GM21576 (cell line): ENCODE measurements around the gene PRKACA.

ENCODE experiments used
- ATAC-seq: cut with Tn5 transposase; IDR thresholded peaks from one replicate; pipeline ENCODE4 v1.9.1; 2021; ENCODE audit warnings: mild to moderate bottlenecking, moderate library complexity; ENCODE audit not compliant: unreplicated experiment

Gene PRKACA

DNA sequence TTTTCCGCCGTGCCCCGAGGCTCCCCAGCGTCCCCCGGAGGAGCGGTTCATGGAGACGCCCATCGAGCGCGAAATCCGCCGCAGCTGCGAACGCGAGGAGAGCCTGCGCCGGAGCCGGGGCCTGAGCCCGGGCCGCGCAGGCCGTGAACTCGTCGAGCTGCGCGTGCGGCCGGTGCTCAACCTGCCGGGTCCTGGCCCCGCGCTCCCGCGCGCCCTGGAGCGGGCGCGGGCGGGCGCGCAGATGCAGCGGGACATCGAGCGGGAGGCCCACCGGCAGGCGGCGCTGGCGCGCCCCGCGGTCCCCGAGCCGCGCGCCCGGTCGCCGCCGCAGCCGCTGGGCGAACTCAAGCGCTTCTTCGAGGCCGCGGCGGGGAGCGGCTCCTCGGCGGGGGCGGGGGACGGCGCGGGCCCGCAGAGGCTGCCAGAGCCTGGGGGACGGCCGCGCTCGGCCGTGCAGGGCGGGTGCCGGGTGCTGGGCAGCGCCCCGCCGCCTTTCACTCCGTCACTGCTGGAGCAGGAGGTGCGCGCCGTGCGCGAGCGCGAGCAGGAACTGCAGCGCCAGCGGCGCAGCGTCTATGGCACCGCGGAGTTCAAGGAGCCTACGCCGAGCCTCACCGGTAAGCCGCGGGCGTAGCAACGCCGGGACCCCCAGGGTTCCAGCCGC is 44.2 kb downstream of the PRKACA start:
- ATAC-seq = peak; percentile 45

DNA sequence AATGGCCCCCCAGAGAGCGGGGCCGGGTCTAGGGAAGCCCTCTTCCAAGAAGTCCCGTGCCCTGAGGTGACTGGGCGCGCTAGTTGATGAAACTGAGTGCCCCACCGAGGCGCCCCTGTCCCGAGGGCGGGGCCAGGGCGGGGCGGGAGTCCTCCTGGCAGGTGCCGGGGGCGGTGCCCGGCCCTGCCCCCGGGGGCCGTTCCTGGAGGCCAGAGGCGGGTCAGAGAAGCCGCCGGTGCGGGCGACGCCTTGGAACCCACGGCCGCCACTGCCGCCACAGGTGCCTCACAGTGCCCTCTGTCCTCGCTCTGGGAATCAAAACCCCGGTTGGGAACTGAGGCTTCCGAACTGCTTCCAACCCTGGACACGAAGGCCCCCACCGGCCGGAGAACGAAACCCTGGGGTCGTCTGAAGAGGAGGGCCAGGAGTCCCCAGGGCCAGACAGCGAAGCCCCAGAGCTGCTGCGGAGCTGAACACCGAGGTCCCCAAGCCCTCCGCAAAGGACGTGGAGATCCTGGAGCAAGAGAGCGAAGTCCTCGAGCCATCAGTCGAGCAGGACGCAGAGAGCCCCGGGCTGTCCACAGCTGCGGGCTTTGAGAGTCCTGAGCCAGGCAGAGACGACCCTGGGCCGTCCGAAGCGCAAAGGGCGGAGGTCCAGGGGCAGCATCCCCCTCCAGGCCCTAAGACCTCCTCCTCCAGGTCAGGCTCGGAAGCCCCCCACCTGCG is 44.9 kb downstream of the PRKACA start, which contains the start of gene MISP3:
TSS of gene MISP3 (plus strand) at position 252 of the 726 bp plus-strand sequence. CDS start 524 bp downstream, outside the sequence.
- peak; percentile 14 for ATAC-seq

DNA sequence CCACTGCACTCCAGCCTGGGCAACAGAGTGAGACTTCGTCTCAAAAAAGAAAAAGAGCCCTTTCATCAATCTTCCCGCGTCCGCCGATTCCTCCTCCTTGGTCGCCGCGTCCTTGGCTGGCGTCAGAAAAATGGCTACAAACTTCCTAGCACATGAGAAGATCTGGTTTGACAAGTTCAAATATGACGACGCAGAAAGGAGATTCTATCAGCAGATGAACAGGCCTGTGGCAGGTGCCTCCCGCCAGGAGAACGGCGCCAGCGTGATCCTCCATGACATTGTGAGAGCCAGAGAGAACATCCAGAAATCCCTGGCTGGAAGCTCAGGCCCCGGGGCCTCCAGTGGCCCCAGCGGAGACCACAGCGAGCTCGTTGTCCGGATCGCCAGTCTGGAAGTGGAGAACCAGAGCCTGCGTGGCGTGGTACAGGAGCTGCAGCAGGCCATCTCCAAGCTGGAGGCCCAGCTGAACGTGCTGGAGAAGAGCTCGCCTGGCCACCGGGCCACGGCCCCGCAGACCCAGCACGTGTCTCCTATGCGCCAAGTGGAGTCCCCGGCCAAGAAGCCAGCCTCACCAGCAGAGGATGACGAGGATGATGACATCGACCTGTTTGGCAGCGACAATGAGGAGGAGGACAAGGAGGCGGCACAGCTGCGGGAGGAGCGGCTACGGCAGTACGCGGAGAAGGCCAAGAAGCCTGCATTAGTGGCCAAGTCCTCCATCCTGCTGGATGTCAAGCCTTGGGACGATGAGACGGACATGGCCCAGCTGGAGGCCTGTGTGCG is 47.1 kb downstream of the PRKACA start:
- ATAC-seq = no peak

DNA sequence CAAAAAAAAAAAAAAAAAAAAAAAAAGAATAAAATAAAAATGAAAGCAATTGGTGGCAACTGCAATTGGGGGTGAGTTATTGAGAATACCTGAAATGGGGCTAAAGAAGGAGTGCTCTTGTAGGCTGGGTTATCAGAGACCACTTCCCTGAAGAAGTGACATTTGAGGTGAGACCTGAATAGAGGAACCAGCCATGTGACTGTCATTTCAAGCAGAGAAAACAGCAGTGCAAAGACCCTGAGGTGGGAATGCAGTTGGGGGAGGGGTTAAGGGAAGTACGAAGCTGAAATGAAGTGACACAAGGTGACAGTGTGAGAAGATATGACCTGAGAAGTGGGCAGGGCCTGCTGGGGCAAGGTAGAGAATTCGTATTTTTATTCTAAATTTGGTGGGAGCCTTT is 51.4 kb downstream of the PRKACA start:
- ATAC-seq = no peak

DNA sequence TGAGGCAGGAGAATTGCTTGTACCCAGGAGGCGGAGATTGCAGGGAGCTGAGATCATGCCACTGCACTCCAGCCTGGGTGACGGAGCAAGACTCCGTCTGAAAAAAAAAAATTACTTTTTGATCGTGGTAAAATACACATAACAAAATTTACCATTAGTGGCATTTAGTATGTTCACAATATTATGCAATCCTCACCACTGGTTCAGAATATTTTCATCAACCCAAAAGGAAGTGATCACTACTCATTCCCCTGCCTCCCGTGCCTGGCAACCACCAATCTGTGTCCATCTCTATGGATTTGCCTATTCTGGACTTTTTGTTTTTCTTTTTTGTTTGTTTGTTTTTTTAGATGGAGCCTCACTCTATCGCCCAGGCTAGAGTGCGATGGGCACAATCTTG is 54.5 kb downstream of the PRKACA start:
- no peak for ATAC-seq

DNA sequence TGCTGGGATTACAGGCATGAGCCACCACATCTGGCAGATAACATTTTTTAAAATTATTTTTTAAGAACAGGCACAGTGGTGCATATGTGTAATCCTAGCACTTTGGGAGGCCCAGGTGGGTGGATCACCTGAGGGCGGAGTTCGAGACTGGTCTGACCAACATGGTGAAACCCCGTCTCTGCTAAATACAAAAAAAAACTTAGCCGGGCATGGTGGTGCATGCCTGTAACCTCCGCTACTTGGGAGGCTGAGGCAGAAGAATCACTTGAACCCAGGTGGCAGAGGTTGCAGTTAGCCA is 55.1 kb downstream of the PRKACA start:
- no peak for ATAC-seq

DNA sequence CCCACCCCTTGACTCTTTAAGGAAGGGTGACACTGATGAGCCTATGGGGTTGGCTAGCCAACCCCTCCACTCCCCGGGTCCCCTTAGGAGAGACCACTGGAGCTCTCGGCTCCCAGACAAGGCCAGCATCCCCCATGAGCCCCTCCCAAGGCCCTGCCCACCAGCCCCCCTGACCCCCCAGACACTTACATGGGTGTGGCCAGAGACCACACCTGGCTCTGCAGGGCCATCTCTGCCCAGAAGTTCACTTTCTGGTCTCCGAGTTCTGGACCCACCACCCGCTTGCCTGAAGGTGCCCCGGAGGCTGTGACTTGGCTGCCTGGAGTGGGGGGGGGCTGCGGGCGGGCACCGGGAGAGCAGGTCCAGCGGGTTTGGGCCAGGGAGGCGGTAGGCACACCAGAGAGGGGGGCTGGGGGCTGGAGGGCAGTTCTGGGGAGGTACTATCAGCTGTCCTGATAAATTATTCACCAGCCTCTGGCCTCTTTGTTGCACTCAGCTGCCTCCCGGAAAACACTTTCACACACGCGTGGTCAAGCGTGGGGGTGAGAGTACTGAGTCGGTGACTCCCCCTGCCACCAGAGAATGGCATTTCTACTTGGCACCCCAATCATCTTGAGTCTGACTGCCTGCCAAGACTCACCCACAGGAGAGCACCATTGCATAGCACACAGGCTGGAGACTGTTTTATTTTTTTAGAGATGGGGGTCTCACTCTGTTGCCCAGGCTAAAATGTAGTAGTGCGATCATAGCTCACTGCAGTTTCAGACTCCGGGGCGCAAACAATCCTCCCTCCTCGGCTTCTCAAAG is 55.6 kb downstream of the PRKACA start, which contains the start of gene PALM3:
TSS of gene PALM3 (minus strand) at position 326 of the 807 bp plus-strand sequence. CDS start at position 230, 96 bp downstream.
- ATAC-seq = no peak

DNA sequence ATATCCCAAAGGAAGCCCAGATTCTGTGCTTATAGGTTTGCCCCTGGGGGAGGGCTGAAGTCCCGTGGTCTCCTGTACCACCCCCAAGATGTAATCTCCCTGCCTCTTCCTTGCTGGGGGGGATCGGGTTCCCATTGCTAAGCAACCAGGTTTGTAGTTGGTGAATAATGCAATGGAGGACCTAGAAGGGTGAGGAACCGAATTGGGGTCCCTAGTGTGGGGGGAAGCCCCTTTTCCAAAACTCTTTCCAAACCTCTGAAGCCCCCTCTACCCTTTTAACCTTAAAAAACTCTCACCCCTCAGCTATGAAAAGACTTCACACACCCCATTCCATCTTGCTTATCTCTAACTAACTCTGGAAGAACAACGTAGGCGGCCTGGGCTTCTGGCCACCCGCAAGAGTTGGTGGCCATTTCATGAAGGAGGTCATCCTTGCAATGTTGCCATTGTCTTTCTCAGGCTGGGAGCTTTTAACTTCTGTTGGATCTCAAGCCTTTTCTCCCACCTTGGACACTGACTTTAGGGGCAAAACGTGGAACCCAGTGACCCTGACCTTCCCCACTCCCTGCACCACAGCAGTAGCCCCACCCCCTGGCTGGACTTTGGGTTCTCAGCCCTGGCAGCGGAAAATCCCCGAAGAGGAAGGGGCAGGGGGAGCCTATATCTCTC is 56.3 kb downstream of the PRKACA start:
- no peak for ATAC-seq

DNA sequence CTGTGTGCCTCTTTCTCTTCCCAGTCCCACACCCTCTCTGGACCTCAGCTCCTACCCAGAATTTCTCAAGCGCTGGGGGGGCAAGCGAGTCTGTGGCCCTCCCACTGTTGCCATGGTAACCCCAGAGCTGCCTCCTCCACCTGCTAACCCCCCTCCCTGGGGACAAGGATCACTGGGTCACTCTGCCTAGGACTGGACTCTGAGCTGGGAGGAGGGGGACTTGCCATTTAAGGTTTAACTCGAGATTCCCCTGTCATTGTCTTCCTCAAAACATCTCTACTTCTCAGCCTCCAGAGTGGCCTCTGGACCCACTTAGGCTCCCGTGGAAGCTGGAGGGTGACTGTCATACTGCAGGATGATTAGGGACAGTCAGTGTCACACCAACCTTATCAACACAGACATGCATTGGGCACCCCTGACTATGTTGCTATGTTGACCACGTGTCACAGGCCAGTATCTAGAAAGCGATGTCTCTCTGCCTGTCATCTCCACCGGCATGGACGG is 57.9 kb downstream of the PRKACA start:
- no peak for ATAC-seq

DNA sequence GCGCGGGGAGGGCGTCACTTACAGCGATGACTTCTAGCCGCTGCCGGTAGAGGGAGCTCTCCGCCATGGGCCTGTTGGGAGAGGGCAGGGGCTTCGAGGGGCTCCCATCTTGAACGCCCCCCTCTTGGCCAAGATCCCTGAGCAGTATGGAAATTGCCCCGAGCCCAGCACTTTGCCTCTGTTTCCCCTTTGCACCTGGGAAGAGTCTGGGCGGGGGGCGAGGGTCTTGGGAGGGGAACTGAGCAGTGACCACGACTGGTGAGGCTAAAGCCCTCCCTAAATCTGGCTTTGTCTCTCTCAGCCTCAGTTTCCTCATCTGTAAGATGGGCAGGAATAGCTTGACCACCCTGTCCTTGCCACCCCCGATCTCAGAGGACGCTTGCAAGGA is 58.5 kb downstream of the PRKACA start:
- ATAC-seq = no peak

DNA sequence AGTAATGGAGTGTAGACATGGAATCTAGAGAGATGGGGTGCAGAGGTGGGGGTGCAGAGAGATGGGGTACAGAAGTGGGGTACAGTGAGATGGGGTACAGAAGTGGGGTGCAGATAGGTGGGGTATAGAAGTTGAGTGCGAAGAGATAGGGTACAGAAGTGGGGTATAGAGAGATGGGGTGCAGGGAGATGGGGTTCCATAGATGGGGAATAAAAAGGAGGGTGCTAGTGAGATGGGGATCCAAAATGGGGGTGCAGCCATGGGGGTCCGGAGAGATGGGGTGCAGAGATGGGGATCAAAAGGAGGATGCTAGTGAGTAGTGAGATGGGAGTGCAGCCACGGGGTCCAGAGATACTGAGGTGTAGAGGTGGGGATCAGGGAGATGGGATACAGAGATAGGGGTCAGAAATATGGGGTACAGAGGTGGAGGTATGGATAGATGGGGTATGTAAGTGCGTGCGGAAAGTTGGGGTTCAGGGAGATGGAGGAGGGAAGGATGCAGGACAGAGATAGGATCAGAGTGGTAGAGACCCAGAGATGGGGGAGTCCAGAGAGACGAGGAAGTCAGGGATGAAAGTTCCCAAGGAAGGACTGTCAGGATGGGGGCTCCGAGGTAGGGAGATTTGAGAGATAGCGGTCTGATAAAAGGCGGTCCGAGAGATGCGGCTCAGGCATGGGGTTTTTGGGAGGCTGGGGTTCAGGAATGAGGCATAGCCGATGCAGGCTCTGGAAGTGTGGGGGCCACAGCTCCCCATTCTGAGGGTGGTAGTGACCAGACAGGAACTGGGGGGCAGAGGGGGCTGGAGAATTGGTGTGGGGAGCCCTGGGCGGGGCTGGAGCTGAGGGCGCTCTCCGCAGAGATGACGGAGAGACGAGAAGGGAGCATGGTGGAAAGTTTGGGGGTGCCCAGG is 59.1 kb downstream of the PRKACA start:
- no peak for ATAC-seq

DNA sequence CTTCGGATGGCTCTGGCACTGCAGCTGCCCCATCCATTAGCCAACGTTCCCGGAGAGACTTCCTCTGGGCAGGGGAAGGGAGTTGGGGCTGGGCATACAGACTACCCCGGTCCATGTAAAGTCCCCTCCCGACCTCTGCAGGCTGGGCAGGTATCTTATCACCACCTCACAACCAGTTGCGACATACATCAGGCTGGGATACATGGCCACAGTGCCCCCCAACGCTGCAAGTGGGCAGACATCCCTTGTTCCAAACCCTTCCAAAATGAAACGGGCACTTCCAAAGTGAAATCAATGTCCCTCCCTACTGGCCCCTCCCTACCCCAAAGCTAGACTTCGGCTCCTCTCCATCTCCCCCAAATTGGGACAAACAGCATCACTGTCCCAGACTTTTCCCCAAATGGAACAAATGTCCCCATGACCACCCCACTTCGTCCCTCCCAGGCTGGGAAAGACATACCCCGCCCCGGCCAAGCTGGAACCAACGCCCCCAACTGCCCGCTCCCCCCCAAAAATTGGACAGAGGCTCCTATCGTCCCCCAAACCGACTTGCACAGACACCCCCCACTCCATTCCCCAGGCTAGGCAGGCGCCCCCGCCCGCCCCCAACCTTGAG is 60.7 kb downstream of the PRKACA start:
- ATAC-seq = no peak

DNA sequence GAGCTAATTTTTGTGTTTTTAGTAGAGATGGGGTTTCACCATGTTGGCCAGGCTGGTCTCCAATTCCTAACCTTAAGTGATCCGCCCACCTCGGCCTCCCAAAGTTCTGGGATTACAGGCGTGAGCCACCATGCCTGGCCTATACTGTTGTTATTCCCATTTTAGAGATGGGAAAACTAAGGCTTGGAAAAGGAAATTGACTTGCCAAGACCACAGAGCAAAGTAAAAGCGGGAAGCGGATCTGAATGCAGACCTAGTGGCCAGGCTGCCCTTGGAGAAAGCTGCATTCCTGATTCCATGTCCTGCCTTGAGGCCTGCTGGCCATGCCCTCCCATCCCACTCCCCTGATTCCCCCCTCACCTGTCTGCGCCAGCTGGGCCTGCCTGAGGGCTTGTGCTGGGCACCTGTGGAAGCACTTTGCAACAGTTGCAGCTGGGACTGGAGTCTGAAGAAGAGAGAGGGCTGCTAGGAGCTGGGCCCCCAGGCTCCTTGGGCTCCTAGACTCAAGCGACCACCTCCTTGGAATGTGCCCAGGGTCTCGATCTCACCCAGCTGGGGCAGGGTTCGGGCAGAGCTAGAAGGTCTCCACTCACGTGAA is 61.4 kb downstream of the PRKACA start:
- no peak for ATAC-seq

DNA sequence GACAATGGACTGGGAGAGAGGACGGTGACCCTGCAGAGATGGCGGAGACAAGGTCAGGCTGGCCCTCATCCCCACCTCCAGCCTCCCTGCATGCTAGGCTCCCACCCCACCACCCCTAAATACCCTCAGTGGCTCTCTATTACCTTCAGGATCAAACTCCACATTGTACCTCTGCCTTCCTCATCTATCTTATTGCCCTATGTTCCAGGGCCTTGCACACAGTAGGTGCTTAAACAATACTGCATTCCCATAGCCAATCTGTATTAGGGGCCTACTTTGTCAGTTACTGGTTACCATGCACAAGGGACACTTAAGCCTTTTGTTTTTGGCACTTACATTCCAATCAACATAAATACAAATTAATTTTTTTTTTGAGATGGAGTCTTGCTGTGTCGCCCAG is 62.2 kb downstream of the PRKACA start:
- no peak for ATAC-seq

DNA sequence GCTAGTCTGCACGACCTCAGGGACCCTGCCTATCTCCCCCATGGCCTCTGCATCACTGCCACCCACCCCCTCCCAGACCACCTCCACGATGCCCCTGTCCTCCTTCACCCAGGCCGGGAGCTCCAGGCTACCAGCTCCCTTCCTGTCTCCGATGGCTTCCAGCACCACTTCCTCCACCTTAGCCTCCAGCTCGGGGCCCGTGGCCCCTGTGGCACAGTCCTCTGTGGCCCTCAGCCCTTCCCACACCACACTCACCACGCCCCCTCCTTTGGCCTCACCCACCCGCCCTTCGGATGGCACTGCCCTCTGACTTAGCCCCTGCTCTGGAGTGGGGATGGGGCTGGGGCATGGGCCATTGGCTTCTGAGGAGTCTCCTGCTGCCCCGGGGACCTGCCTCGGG is 62.8 kb downstream of the PRKACA start:
- no peak for ATAC-seq

DNA sequence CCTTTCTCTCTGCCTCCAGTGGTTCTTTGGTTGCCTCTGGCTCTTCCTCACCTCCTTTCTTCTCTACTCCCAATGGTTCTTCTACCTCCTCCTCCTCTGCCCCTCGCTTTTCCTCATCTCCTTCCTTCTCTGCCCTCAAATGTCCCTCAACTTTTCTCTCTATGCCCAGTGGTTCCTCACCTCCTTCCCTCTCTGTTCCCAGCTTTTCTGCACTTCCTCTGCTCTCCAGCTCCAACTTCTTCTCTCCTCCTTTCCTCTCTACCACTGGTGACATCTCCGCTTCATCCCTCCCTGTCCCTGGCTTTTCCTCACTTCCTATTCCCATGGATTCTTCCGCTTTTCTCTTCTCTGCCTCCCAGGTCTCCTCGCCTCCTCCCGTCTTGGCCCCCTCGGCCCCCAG is 63.5 kb downstream of the PRKACA start:
- ATAC-seq = no peak

DNA sequence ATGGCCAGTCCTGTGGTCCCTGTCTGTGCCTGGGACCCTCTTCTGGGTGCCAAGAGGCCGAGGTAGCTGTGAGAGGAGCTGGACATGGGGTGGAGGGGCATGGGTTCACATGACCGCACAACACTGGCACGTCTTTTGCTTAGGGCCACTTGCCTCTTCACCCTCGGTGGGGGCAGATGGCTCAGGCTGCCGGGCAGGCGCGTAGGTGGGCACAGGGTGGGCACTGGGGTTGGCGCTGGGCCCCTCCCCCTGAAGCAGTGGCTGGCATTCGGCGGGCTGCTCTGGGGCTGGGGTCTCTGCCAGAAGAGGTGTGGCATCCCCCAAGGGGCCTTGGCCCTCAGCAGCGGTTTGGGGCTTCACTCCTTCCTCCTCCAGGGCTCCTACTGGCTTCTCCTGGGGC is 64.1 kb downstream of the PRKACA start:
- ATAC-seq = no peak

DNA sequence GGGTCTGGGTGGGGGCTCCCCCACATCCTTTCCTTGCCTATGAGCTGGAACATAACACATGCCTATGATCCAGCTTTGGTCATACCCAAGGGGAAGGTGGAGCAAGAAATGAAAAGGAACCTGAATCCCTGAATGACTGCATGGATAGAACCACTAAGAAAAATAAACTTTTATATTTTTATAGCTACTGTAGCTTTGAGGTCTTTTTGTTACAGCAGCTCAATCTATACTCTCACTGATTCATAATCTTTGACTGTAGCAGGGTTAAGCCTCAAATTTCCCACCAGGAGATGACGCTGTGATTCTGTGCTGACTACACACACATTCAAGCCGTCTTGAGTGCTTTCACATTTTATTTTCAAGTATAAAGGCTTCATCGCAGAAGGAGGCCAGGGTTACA is 64.5 kb downstream of the PRKACA start:
- no peak for ATAC-seq
